Esophagus mucosa (tissue), 1 donor: Measurements from ENCODE around the gene SLC4A3. TPM values are rescaled to one million over a fixed set of nuclear protein-coding genes. Genes with fewer than 3 reads are reported as not detected.

ENCODE experiments used
- ATAC-seq: fragments of 200-7000 bp; cut with Tn5 transposase; one replicate; pipeline ENCODE4 v1.9.1; 2020
- total RNA-seq: library from RNA; stranded (reverse); gene quantifications from one replicate; pipeline ENCODE4 v1.2.4, GENCODE V29; 2023
- donor health status: DM: yes; HTN: yes; CAD: no.

The SLC4A3 gene, protein sequence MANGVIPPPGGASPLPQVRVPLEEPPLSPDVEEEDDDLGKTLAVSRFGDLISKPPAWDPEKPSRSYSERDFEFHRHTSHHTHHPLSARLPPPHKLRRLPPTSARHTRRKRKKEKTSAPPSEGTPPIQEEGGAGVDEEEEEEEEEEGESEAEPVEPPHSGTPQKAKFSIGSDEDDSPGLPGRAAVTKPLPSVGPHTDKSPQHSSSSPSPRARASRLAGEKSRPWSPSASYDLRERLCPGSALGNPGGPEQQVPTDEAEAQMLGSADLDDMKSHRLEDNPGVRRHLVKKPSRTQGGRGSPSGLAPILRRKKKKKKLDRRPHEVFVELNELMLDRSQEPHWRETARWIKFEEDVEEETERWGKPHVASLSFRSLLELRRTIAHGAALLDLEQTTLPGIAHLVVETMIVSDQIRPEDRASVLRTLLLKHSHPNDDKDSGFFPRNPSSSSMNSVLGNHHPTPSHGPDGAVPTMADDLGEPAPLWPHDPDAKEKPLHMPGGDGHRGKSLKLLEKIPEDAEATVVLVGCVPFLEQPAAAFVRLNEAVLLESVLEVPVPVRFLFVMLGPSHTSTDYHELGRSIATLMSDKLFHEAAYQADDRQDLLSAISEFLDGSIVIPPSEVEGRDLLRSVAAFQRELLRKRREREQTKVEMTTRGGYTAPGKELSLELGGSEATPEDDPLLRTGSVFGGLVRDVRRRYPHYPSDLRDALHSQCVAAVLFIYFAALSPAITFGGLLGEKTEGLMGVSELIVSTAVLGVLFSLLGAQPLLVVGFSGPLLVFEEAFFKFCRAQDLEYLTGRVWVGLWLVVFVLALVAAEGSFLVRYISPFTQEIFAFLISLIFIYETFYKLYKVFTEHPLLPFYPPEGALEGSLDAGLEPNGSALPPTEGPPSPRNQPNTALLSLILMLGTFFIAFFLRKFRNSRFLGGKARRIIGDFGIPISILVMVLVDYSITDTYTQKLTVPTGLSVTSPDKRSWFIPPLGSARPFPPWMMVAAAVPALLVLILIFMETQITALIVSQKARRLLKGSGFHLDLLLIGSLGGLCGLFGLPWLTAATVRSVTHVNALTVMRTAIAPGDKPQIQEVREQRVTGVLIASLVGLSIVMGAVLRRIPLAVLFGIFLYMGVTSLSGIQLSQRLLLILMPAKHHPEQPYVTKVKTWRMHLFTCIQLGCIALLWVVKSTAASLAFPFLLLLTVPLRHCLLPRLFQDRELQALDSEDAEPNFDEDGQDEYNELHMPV
- 3.0 TPM for total RNA-seq

DNA sequence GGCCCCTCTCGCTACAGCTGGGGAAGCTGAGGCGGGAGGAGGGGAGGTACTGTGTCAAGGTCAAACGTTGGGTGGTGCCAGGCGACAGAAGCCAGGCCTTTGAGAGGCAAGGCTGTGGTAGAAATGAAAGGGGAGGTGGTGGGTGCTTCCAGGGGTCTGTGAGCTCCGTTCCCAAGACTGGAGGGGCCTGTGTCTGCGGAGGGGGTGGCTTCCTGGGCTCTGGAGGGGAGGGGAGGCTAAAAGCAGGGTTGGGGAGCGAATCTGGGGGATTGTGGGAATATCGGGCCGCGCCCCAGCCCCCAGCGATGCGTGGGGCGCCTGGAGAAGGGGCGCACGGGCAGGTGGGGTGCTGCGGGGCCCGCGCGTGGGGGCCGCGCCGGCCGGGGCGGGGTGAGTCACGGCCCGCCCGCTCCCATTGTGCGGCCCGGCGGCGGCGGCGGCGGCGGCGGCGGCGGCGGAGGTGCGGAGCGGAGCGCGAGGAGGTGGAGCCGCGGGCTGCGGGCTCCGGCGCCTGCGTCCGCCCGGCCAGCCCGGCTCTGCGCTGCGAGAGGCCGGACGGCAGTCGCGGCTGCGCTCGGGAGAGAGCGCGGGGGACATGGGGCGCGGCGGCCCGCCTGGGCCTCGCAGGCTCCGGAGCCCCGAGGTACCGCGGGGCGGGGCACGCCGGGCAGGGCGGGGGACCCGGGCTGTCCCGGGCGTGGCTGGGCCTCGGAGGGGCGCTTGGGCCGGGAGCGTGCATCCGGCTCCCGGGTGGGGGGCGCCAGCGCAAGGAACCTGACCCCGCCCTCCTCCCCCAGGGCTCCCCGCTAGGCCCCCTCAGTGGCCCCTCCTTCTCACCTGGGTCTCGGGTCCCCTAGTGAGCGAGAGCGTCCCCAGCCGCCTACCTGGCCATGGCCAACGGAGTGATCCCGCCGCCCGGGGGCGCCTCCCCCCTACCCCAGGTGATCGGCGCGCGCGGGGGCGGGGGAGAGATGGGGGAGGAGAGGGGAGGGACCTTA, at the start of gene SLC4A3:
Gene SLC4A3 (plus strand): TSS at position 528 of the 998 bp plus-strand sequence. CDS start 363 bp downstream, at position 891.
- ATAC-seq, result peak; percentile 48

GRCh38 chr2:219578811-219579613, 48.4 kb upstream of the SLC4A3 start:
- ATAC-seq, result no peak

DNA sequence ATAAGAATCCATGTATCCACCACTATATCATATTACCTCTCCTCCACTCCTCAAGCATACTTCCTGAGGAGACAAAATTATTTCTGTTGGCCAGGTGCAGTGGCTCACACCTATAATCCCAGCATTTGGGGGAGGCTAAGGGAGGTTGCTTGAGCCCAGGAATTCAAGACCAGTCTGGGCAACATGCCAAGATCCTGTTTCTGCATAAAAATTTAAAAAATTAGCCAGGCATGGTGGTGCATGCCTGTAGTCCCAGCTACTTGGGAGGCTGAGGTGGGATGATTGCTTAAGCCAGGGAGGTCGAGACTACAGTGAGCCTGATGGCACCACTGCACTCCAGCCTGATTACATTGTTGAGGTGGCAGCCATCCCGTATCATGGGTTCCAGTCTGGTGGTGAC, 46.1 kb upstream of the SLC4A3 start:
- ATAC-seq, result no peak

DNA sequence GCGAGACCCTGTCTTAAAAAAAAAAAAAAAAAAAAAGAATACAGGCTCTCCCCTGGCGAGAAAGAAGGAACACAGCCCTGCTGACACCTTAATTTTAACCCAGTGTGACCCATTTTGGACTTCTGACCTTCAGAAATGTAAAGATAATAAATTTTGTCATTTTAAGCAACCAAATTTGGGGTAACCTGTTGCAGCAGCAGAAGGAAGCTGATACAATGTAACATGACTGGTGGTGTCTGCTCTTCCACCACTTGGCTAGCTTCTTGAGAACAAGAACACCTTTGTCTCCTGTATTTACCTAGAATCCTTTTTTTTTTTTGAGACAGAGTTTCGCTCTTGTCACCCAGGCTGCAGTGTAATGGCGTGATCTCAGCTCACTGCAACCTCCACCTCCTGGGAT, 36.3 kb upstream of the SLC4A3 start:
- no peak for ATAC-seq

GRCh38 chr2:219592736-219593135, 34.7 kb upstream of the SLC4A3 start:
- ATAC-seq, result no peak

- ATAC-seq, result no peak
Observed at GRCh38 chr2:219593154-219593553, 34.3 kb upstream of the SLC4A3 start.

- no peak for ATAC-seq
Observed at GRCh38 chr2:219595256-219595655, 32.2 kb upstream of the SLC4A3 start.

- peak; percentile 8 for ATAC-seq
Observed at GRCh38 chr2:219596954-219597551, 30.4 kb upstream of the SLC4A3 start.

- ATAC-seq, result peak; percentile 96
Observed at GRCh38 chr2:219597552-219598307, 29.7 kb upstream of the SLC4A3 start, which contains the start of gene STK11IP. STK11IP (plus strand) TSS chr2:219597857; CDS start chr2:219598120, 263 bp downstream.

DNA sequence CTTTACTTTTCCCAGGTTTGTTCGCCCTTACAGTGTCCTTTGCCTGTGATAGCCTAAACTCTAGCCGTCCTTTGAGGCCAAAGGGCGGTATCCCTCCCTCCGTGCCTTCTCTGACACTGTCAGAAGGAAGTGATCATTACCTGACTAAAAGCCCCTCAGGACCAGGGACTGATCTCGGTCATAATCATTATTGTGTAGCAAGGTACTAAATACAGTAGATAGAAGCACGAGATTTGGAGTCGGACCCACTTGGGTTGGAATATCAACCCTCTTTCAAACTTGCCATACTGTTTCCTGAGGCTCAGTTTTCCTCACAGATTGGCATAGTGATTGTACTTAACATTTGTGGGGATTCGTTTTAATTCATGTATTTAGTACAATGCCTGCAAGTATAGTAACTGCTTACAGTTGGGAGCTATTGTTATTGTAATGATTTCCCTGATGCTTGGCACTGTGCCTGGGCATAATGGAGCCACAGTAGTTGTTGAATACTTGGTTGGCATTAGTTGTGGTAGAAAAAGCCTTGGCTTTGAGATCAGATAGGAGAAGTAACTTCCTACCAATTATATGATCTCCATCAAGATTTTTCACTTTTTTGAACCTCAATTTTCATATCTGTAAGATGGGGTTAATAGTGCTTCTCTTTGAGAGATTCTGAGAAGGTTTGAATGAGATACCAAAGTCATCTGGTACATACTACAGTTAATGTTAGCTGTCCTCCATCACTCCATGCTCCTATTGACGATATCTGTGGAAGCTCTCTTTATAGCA, 28.9 kb upstream of the SLC4A3 start:
- ATAC-seq, result no peak

- no peak for ATAC-seq
Observed at GRCh38 chr2:219603771-219604170, 23.7 kb upstream of the SLC4A3 start.

- no peak for ATAC-seq
Observed at GRCh38 chr2:219605607-219605954, 21.8 kb upstream of the SLC4A3 start.

DNA sequence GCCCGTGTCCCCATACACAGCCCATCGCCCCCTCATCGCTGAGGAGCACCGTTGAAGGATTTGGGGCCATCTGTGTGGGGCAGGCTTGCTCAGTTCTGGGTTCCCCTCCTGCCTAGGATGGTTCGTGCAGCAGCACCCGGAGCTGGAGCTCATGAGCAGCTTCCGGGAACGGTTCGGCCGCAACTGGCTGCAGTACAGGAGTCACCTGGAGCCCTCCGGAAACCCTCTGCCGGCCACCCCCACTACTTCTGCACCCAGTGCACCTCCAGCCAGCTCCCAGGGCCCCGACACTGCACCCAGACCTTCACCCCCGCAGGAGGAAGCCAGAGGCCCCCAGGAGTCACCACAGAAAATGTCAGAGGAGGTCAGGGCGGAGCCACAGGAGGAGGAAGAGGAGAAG, 19.5 kb upstream of the SLC4A3 start:
- no peak for ATAC-seq

DNA sequence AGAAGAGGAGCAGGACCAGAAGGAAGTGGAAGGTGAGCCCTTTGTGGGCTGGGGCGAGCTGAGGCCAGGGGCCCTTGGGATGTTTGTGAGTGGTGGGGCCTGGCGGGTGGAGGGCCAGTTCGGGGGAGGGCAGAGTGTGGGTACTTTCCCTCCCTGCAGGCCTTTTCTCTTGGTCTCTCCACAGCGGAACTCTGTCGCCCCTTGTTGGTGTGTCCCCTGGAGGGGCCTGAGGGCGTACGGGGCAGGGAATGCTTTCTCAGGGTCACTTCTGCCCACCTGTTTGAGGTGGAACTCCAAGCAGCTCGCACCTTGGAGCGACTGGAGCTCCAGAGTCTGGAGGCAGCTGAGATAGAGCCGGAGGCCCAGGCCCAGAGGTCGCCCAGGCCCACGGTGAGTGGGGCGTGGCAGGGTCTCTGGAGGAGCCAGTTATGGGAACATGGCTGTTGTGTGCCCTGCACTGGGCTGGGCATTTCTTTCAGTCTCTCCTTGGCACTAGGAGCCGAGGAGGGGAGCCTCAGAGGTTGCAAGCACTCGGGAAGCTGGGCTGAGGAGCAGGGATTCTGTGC, 18.9 kb upstream of the SLC4A3 start:
- no peak for ATAC-seq

- ATAC-seq, result no peak
Observed at GRCh38 chr2:219609149-219609750, 18.2 kb upstream of the SLC4A3 start.

GRCh38 chr2:219611306-219611705, 16.1 kb upstream of the SLC4A3 start:
- no peak for ATAC-seq

DNA sequence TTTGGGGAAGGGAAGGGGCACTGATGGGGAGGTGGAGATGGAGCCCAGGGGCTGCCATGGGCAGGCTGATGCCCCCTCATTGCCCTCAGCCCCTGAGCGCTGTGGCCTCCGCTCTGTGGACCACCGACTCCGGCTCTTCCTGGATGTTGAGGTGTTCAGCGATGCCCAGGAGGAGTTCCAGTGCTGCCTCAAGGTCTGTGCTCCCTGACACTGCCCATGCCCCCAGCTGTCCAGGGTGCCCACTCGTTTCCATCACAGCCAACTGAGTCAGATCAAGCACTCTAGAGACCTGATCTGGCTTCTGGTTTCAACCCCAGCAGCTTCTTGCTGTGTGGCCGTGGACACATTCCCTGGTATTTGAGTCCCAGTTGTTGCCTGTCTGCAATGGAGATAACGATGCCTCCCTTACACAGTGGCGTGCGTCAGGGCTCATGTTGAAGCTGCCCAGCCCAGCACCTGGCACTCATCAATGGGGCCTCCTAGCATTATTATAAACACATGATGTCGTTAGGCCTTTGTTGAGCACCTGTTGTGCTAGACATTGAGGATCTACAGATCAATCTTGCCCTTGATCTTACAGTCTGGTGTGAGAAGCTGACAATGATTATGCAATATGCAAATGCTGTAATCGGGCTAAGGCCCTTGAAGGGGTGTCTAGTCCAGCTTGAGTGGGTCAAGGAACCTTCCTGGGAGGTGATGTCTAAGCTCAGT, 15.4 kb upstream of the SLC4A3 start:
- ATAC-seq, result no peak
